Endothelial cell of umbilical vein (primary cell): ENCODE measurements around the gene ZNF248. TPM values are rescaled to one million over a fixed set of nuclear protein-coding genes. Genes with fewer than 3 reads are reported as not detected.
"Not testable (repeated sequence)": the region's sequence is repeated elsewhere in the genome, so short reads cannot be mapped to it uniquely, and the experiment has no call there.

Source experiments
- BruUV-seq: library from RNA; stranded (reverse); fragments of 400-500 nt; replicated peaks from 2 replicates; lab custom pipeline; 2021; lab: Mats Ljungman, UMichigan
- CTCF ChIA-PET: fragments of 300-600, 350-600 bp; sonication (Branson Sonifier 250); formaldehyde crosslinking; loops from one replicate; lab custom pipeline; 2021; ENCODE audit warnings: antibody characterized with exemption, inconsistent platforms; lab: Charles Lee
- POLR2A ChIA-PET: fragments of 300-600, 350-600 bp; sonication (Branson Sonifier 250); formaldehyde crosslinking; loops from one replicate; lab custom pipeline; 2021; ENCODE audit warnings: antibody characterized with exemption, inconsistent platforms; lab: Charles Lee
- DNase-seq: peaks from one replicate; pipeline ENCODE4 v3.0.0-alpha.2; 2011; ENCODE audit warnings: low read depth, low spot score
- FAIRE-seq: peaks from 2 replicates; lab custom pipeline; 2011; peaks lifted over from hg19 to GRCh38; lab: Jason Lieb, UNC
- H2AFZ ChIP-seq: 2 replicates; pipeline ENCODE4 v1.6.0; 2012; ENCODE audit warnings: low read depth, low read length, control low read depth, inconsistent platforms
- H3K27ac ChIP-seq: 2 replicates; pipeline ENCODE4 v1.5.1; 2011; ENCODE audit warnings: low read depth, mild to moderate bottlenecking, control low read depth, low read length, moderate library complexity; ENCODE audit not compliant: insufficient read depth
- H3K27me3 ChIP-seq, 2 experiments: 2 replicates each; pipeline versions ENCODE4 v1.6.0 to v1.6.1; 2011; ENCODE audit warnings: low read length in 2 of 2, mixed read lengths in 1 of 2; ENCODE audit not compliant: control insufficient read depth in 2 of 2, insufficient read depth in 2 of 2
- H3K36me3 ChIP-seq, 2 experiments: 2 replicates in 1 of 2; 3 replicates in 1 of 2; pipeline ENCODE4 v1.5.1; 2011; ENCODE audit warnings: low read length in 2 of 2, mild to moderate bottlenecking in 1 of 2, moderate library complexity in 1 of 2; ENCODE audit not compliant: control insufficient read depth in 2 of 2, insufficient read depth in 2 of 2; ENCODE audit errors: extremely low read depth in 1 of 2
- H3K4me1 ChIP-seq: 3 replicates; pipeline ENCODE4 v1.5.1; 2011; ENCODE audit warnings: mild to moderate bottlenecking, low read length; ENCODE audit not compliant: control insufficient read depth, insufficient read depth; ENCODE audit errors: extremely low read depth
- H3K4me2 ChIP-seq: 2 replicates; pipeline ENCODE4 v1.6.1; 2011; ENCODE audit warnings: low read length, control low read depth, mixed read lengths; ENCODE audit not compliant: insufficient read depth
- H3K4me3 ChIP-seq, 3 experiments: fragments of 200-600 bp in 1 of 3; sonication (generic), shearing (Covaris generic) in 1 of 3; replicated peaks in 1 of 3; 2 replicates each; pipeline ENCODE4 v1.5.1; 2011 to 2016; ENCODE audit warnings: control low read depth in 3 of 3, low read length in 3 of 3, mild to moderate bottlenecking in 2 of 3, inconsistent platforms in 1 of 3, low read depth in 1 of 3, moderate library complexity in 1 of 3; ENCODE audit not compliant: insufficient read depth in 1 of 3
- H3K79me2 ChIP-seq: 2 replicates; pipeline ENCODE4 v1.6.0; 2012; ENCODE audit warnings: low read length, inconsistent platforms; ENCODE audit not compliant: control insufficient read depth, insufficient read depth
- H3K9ac ChIP-seq: replicated peaks from 2 replicates; pipeline ENCODE3; 2011; ENCODE audit warnings: low read length, control low read depth; ENCODE audit not compliant: insufficient read depth; ENCODE audit errors: extremely low read depth
- H3K9me1 ChIP-seq: replicated peaks from 3 replicates; pipeline ENCODE4 v1.6.0; 2011; ENCODE audit warnings: mild to moderate bottlenecking, low read length; ENCODE audit not compliant: control insufficient read depth, insufficient read depth; ENCODE audit errors: extremely low read depth
- H3K9me3 ChIP-seq: replicated peaks from 2 replicates; pipeline ENCODE4 v1.5.1; 2012; ENCODE audit warnings: low read length, inconsistent platforms; ENCODE audit not compliant: control insufficient read depth, insufficient read depth
- H4K20me1 ChIP-seq: replicated peaks from 2 replicates; pipeline ENCODE3; 2011; ENCODE audit warnings: mild to moderate bottlenecking, low read length; ENCODE audit not compliant: control insufficient read depth, insufficient read depth; ENCODE audit errors: extremely low read depth
- FOS ChIP-seq: IDR thresholded peaks from 2 replicates; pipeline ENCODE4 v1.6.1; 2011; ENCODE audit warnings: mild to moderate bottlenecking, low read length, moderate library complexity, borderline replicate concordance; ENCODE audit not compliant: insufficient read depth
- GATA2 ChIP-seq: IDR thresholded peaks from 2 replicates; pipeline ENCODE4 v1.7.0; 2011; ENCODE audit warnings: low read depth, mild to moderate bottlenecking, moderate library complexity, mixed read lengths, low read length; ENCODE audit not compliant: insufficient read length, insufficient read depth
- POLR2AphosphoS5 ChIP-seq: IDR thresholded peaks from 2 replicates; pipeline ENCODE4 v1.6.1; 2012; ENCODE audit warnings: low read depth, mild to moderate bottlenecking, control low read depth, low read length, moderate library complexity; ENCODE audit not compliant: insufficient read depth
- dilution Hi-C: fragments of 300-500 bp; cut with MboI; formaldehyde crosslinking; loops from one replicate; pipeline ENCODE4 v1.15.0; 2019; ENCODE audit warnings: low sequenced_read_pairs; ENCODE audit not compliant: extremely low pct_ligation_motif_present
- intact Hi-C: fragments of 100-400 bp; cut with micrococcal nuclease; formaldehyde crosslinking; loops from one replicate; pipeline ENCODE4 v1.10.0; 2022
- polyA plus RNA-seq, 4 experiments: library from polyadenylated mRNA; depleted of rRNA in 3 of 4; stranded (reverse) in 3 of 4; unstranded in 1 of 4; fragments of >200 nt; gene quantifications; 2 replicates each; pipeline versions ENCODE4 v1.2.1 to v1.2.3, GENCODE V29; 2011 to 2012; ENCODE audit warnings: missing spikeins in 1 of 4
- total RNA-seq: library from RNA; stranded (reverse); gene quantifications from 2 replicates; pipeline ENCODE4 v1.2.3, GENCODE V29; 2021
- TF ChIP-seq, protein P1 (sequence below), 2 donors: IDR thresholded peaks; 1 replicate in 1 of 2; 2 replicates in 1 of 2; pipeline ENCODE4 v1.5.1; 2011; ENCODE audit warnings: low read length in 2 of 2, mild to moderate bottlenecking in 2 of 2, moderate library complexity in 2 of 2, control low read depth in 1 of 2, inconsistent platforms in 1 of 2, low read depth in 1 of 2; ENCODE audit not compliant: insufficient read depth in 1 of 2; ENCODE audit errors: extremely low read depth in 1 of 2

The ZNF248 gene
- total and polyA plus RNA-seq, 2 donors (not counting 3 experiments of a cell fraction or from before 2014, with no cell fraction given) = 4.3 to 6.5 TPM

DNA sequence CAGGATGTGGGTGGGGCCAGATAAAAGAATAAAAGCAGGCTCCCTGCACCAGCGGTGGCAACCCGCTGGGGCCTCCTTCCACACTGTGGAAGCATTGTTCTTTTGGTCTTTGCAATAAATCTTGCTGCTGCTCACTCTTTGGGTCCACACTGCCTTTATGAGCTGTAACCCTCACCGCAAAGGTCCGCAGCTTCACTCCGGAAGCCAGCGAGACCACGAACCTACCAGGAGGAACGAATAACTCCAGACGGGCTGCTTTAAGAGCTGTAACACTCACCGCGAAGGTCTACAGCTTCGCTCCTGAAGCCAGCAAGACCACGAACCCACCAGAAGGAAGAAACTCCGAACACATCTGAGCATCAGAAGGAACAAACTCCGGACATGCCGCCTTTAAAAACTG, 119.2 kb downstream of the ZNF248 start:
- H3K36me3 ChIP-seq, H3K27me3 ChIP-seq, H3K9me1 ChIP-seq, H3K9me3 ChIP-seq, H2AFZ ChIP-seq, BruUV-seq, FAIRE-seq, CTCF ChIA-PET, H3K9ac ChIP-seq, H3K27ac ChIP-seq, H4K20me1 ChIP-seq, H3K4me2 ChIP-seq, POLR2A ChIA-PET, H3K4me1 ChIP-seq, DNase-seq, H3K4me3 ChIP-seq, dilution Hi-C loops, H3K79me2 ChIP-seq, intact Hi-C loops: not testable (repeated sequence)

GRCh38 chr10:37737336-37737735, 120.1 kb downstream of the ZNF248 start:
- no peak overlapping the region for H3K9ac ChIP-seq
- H3K79me2 ChIP-seq = no peaks in the 10 kb centered on the region
- intact Hi-C loops = no loop called here
- no peaks in the 10 kb centered on the region for H3K9me3 ChIP-seq
- H3K27me3 ChIP-seq = no peaks in the 10 kb centered on the region
- H3K4me2 ChIP-seq = no peak overlapping the region
- H3K4me1 ChIP-seq = no peaks in the 10 kb centered on the region
- no peak for DNase-seq
- no peak overlapping the region for H2AFZ ChIP-seq
- FAIRE-seq = no peak
- H3K9me1 ChIP-seq = no peaks in the 10 kb centered on the region
- no peaks in the 10 kb centered on the region for H4K20me1 ChIP-seq
- ChIA-PET CTCF (no interaction called here), POLR2A (no interaction called here)
- no peaks in the 10 kb centered on the region for H3K36me3 ChIP-seq
- no peak overlapping the region for H3K4me3 ChIP-seq
- dilution Hi-C loops = no loop called here
- H3K27ac ChIP-seq = no peak overlapping the region
- BruUV-seq = no TSS peak
- TF ChIP-seq FOS (no peak), POLR2AphosphoS5 (no peak), GATA2 (no peak)
- TF ChIP-seq, protein P1, sequence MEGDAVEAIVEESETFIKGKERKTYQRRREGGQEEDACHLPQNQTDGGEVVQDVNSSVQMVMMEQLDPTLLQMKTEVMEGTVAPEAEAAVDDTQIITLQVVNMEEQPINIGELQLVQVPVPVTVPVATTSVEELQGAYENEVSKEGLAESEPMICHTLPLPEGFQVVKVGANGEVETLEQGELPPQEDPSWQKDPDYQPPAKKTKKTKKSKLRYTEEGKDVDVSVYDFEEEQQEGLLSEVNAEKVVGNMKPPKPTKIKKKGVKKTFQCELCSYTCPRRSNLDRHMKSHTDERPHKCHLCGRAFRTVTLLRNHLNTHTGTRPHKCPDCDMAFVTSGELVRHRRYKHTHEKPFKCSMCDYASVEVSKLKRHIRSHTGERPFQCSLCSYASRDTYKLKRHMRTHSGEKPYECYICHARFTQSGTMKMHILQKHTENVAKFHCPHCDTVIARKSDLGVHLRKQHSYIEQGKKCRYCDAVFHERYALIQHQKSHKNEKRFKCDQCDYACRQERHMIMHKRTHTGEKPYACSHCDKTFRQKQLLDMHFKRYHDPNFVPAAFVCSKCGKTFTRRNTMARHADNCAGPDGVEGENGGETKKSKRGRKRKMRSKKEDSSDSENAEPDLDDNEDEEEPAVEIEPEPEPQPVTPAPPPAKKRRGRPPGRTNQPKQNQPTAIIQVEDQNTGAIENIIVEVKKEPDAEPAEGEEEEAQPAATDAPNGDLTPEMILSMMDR (IDR thresholded peaks at IDR 0.05; ENCODE audit: extremely low read depth in 1 of 2, insufficient read depth in 1 of 2, low read depth in 1 of 2, low read length in 2 of 2) = no peak
